ENCODE results near the gene ANKRD7.

The ANKRD7 gene

GRCh38 chr7:118214051-118214832, 10.3 kb upstream of the ANKRD7 start (continued):
- no peak for TF ChIP-seq ZNF704 (tag by site-specific recombination; IDR thresholded peaks at IDR 0.05)
- TF ChIP-seq ZNF670 (tag by site-specific recombination; IDR thresholded peaks at IDR 0.05; ENCODE audit: low read depth) = no peak
- no peak for TF ChIP-seq ZNF548 (tag by site-specific recombination; IDR thresholded peaks at IDR 0.05)
- no peak for TF ChIP-seq ZNF398 (tag by site-specific recombination; IDR thresholded peaks at IDR 0.05)
- TF ChIP-seq ZNF24 (tag by site-specific recombination; IDR thresholded peaks at IDR 0.05) = no peak
- no peak for TF ChIP-seq ZNF513 (tag by site-specific recombination; IDR thresholded peaks at IDR 0.05)
- TF ChIP-seq ATF2 (tag by site-specific recombination; IDR thresholded peaks at IDR 0.05; ENCODE audit: low read depth) = no peak
- no peak for TF ChIP-seq ZNF280D (tag by site-specific recombination; IDR thresholded peaks at IDR 0.05)
- no peak for TF ChIP-seq ZNF555 (tag by site-specific recombination; conservative IDR thresholded peaks at IDR 0.05)
- TF ChIP-seq ZNF629 (tag by site-specific recombination; IDR thresholded peaks at IDR 0.05) = no peak
- TF ChIP-seq ZNF132 (tag by site-specific recombination; IDR thresholded peaks at IDR 0.05; ENCODE audit: borderline replicate concordance) = no peak
- TF ChIP-seq ZNF10 (tag by site-specific recombination; IDR thresholded peaks at IDR 0.05) = no peak
- no peak for TF ChIP-seq ZNF654 (tag by site-specific recombination; IDR thresholded peaks at IDR 0.05; ENCODE audit: low read depth)
- no peak for TF ChIP-seq ZNF248 (tag by site-specific recombination; IDR thresholded peaks at IDR 0.05)
- no peak for TF ChIP-seq ZNF610 (tag by site-specific recombination; IDR thresholded peaks at IDR 0.05; ENCODE audit: borderline replicate concordance)
- TF ChIP-seq ZSCAN16 (tag by site-specific recombination; IDR thresholded peaks at IDR 0.05) = no peak
- no peak for TF ChIP-seq ZNF776 (tag by site-specific recombination; IDR thresholded peaks at IDR 0.05; ENCODE audit: borderline replicate concordance)
- TF ChIP-seq ZNF266 (tag by site-specific recombination; IDR thresholded peaks at IDR 0.05; ENCODE audit: low read depth) = no peak
- no peak for TF ChIP-seq ZNF677 (tag by site-specific recombination; IDR thresholded peaks at IDR 0.05)
- TF ChIP-seq ZNF707 (tag by site-specific recombination; IDR thresholded peaks at IDR 0.05) = no peak
- TF ChIP-seq ZBTB6 (tag by site-specific recombination; IDR thresholded peaks at IDR 0.05) = no peak
- no peak for TF ChIP-seq ZNF174 (tag by site-specific recombination; IDR thresholded peaks at IDR 0.05)
- TF ChIP-seq ZBTB11 (tag by site-specific recombination; conservative IDR thresholded peaks at IDR 0.05; ENCODE audit: low read depth) = no peak
- TF ChIP-seq ZNF423 (tag by site-specific recombination; IDR thresholded peaks at IDR 0.05) = no peak
- no peak for TF ChIP-seq ZNF621 (tag by site-specific recombination; IDR thresholded peaks at IDR 0.05)
- TF ChIP-seq HOXC10 (CRISPR knock-in tag; IDR thresholded peaks at IDR 0.05) = no peak
